A549 (cell line): ENCODE measurements around the gene TMEM175.

Experiments used
- TF ChIP-seq, protein P1 (sequence below): IDR thresholded peaks from 2 replicates; pipeline ENCODE4 v1.6.1; 2012
- TF ChIP-seq, protein P2 (sequence below): fragments of 450-650 bp; IDR thresholded peaks from 2 replicates; pipeline ENCODE4 v1.6.1; 2014; ENCODE audit warnings: antibody characterized with exemption

DNA sequence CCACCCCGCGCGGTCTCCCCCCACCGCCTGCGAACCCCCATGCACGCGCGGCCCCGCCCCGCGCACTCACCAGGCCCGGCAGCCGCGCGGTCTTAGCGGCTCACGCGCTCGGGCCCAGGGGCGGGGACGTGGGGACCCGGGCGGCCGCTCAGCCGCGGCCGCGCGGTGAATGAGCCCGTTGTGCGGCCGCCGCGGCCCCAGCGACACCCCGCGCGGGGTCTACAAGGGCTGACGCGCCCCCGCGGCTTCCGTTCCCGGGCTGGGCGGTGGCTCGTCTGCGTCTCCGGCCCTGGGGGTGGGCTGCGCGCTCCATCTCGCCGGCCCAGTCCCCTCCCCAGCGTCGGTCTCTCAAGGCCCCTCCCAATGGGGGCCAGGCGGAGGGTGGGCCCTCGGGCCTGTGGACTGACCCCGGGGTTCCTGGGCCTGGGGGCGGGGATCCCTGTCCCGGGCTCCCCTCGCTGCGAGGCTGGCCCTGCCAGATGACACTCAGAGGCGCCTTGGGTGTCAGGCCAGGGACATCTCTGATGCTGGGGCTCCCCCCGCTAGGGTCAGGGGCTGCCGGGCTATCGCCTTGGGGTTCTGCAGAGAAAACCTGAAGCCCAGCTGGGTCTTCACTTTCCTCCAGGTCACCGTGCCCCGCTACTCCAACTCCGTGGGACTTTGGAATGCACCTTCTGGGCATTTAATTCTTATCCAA, 65.3 kb downstream of the TMEM175 start:
- TF ChIP-seq, protein P1, sequence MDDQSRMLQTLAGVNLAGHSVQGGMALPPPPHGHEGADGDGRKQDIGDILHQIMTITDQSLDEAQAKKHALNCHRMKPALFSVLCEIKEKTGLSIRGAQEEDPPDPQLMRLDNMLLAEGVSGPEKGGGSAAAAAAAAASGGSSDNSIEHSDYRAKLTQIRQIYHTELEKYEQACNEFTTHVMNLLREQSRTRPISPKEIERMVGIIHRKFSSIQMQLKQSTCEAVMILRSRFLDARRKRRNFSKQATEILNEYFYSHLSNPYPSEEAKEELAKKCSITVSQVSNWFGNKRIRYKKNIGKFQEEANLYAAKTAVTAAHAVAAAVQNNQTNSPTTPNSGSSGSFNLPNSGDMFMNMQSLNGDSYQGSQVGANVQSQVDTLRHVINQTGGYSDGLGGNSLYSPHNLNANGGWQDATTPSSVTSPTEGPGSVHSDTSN: no peak
- TF ChIP-seq, protein P2, sequence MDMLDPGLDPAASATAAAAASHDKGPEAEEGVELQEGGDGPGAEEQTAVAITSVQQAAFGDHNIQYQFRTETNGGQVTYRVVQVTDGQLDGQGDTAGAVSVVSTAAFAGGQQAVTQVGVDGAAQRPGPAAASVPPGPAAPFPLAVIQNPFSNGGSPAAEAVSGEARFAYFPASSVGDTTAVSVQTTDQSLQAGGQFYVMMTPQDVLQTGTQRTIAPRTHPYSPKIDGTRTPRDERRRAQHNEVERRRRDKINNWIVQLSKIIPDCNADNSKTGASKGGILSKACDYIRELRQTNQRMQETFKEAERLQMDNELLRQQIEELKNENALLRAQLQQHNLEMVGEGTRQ: no peak
